NCI-H146 treated with DMSO at 0.1 percent for 48 hours (cell line): ENCODE measurements around the gene ADAMTS13.

Experiments
- DNase-seq: peaks from one replicate; lab custom pipeline; 2025; ENCODE audit not compliant: unreplicated experiment; lab: John Stamatoyannopoulos, UW

ADAMTS13 gene

DNA sequence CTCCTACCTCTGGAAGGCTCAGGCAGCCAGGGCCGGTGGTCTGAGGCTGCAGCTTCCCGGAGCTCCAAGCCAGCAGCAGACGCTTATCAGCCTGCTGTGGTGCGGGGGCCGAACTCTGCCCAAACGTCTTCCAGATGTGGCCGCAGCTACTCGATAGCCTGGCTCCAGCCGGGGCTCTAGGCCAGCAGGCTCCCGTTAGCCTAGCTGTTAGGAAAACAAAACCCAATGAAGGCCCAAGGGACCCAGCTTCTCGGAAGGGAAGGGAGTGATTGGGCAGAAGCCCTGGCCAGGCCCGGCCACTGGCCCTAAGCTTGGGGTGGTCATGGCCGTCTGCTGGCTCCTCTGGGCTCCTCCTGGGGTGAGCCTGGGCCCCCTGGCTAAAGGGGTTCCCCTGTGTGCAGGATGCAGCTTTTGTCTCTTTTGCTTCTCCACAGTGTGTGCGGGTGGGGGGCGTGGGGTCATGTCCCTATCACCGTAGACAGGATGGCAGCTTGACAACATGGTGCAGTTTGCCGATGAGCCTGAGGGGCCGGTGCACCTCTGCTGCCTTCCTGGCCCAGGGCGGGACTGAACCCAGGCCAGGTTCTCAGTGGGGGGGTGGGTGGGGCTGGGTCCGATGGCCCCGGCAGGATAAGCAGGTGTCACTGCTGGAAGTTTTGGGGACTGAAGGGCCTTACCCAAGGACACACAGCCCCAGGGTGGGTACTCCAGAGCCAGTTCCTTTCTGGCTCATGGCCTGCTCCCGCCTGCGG lies 83.9 kb downstream of the ADAMTS13 start:
- no peak for DNase-seq

DNA sequence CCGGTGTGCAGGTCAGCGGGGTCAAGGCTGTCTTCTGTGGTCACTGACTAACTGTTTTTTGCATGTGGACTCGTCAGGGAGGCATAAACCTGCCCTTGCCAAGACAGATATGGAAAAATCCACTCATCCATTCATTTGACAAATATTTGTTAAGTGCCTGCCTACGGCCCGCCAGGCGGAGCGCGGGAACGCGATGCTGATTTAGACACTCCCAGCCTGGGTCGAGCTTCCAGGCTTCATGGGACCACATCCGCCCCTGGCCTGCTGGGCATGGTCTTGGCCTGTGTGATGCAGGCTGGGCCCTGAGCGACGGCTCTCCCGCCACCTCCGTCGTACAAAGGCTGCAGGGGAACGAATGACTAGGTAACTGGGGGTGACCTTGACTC lies 84.5 kb downstream of the ADAMTS13 start:
- no peak for DNase-seq

DNA sequence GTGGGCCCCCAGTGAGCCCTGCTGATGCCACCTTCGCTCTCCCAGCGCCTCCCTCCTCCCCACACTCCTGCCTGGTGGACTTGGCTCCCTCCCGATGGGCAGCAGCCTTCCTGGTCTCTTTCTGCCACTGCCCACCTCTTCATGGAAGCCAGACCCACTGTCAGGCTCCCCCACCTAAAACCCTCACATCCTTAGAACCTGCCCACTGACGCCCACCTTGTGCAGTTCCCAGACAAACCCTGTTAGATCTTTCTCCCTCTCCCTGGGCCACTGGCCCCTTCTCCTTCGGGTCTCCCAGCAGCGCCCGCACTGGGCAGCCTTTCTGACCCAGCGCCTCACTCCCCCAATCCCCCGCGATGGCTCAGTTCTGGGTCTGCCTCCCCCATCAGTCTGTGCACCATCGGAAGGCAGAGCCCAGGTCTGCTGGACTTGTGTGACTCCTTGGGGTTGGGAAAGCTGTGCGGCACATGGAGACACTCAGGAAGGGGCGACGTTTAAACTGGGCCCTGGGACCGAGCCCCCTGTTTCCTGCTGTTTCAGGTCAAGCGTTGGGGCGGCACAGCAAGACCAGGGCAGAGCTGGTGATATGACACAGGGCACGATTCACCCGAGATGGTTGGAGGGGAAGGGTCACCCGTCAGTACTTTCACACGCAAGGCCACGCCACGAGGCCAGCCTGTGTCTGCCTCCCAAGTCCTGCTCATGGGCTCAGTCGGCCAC lies 85.2 kb downstream of the ADAMTS13 start:
- no peak for DNase-seq

DNA sequence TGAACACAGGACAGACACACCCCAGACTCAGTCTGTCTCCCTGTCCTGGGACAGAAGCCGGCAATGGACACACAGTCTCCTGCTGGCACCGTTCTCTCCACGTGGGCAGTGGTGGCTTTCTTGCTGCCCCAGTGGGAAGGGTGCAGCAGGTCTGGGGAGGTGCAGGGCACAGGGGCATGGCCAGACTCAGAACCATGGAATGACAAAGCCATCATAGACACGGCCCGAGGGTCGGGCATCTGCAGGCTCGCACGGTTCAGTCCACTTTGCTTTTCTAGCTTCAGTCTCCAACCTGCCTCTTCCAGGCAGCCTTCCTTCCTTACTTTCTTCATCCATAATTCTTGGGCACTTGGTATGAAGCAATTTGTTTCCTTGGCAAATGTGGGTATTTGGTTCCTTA lies 85.9 kb downstream of the ADAMTS13 start:
- no peak for DNase-seq
